NCI-H460 (cell line): ENCODE data around the gene LRPAP1. TPM values are rescaled to one million over a fixed set of nuclear protein-coding genes. Genes with fewer than 3 reads are reported as not detected.

Experiments
- DNase-seq: peaks from one replicate; pipeline ENCODE4 v3.0.0-alpha.2; 2016; ENCODE audit warnings: low read depth; ENCODE audit errors: extremely low read depth
- total RNA-seq: library from RNA; depleted of rRNA; stranded (reverse); fragments of >200 nt; shearing (Covaris generic); gene quantifications from 2 replicates; pipeline ENCODE4 v1.2.3, GENCODE V29; 2014

Gene LRPAP1
- total RNA-seq, 1 experiment from 2014 or later, result 153 TPM

DNA sequence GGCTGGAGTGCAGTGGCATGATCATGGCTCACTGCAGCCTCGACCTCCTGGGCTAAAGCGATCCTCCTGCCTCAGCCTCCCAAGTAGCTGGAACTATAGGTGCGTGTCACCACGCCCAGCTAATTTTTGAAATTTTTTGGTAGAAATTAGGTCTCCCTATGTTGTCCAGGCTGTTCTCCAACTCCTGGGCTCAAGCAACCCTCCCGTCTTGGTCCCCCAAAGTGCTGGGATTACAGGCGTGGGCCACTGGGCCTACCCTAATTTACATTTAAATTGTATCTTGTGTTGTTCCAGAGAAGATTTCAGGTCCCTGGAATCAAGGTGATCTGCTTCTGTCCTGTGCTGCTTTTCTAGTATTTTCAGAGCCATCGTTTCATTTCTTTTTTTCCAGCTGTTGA, 1.2 kb upstream of the LRPAP1 start:
- no peak for DNase-seq

DNA sequence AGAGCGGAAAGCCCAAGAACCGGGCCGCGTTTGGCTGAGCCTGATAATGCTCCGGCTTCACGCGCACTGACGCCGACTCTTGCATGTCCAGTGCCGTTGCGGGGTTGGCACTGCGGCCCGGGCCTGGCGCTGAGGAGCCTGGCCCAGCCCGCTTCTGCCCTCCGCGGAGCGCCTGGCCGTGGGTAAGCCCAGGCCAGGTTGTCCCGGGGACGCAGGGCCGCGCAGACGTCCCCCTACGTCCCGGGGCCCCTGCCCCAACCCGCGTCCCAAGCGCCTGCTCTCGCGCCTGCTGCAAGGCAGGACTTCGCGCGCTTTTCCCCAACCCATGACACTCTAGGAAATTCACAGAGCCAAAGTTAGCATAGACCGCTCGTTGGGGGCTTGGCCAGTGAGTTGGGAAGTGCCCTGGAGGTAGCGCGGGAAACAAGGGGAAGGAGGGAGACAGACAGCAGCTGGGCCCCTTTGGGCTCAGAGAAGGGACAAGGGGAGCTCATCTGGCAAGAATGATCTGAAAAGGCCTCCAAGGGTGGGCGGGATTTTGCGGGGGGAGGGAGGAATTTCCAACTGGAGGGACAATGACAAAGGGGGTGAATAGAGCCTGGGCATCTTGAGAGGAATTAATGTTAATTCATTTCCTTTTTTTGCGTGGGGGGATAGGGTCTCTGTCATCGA, 665 bp upstream of the LRPAP1 start:
- no peak for DNase-seq

DNA sequence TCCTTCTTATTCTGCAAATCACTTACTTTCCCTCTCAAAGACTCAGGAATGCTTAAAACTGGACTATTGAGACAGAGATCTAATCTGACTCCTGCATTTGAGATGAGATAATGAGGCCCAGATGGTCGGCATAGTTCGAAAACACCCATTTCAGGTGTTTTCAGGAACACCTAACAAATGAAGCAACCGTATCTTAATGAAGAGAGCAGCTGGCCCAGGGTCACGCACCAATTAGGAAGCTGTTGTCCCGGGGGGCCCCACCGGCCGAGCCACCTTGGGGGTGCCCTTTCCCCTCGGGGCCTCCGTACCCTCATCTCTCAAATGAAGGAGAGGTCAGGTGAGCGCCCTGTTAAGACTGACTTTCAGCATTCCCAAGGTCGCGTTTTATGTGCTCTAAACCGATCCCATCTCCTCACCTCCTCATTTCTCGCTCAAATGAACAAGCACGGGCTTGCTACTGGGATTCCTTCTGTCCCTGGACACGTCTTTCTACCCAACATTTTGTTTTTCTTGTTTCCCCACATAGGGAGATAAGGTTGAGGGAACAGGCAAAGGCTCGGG, 824 bp downstream of the LRPAP1 start:
- no peak for DNase-seq

DNA sequence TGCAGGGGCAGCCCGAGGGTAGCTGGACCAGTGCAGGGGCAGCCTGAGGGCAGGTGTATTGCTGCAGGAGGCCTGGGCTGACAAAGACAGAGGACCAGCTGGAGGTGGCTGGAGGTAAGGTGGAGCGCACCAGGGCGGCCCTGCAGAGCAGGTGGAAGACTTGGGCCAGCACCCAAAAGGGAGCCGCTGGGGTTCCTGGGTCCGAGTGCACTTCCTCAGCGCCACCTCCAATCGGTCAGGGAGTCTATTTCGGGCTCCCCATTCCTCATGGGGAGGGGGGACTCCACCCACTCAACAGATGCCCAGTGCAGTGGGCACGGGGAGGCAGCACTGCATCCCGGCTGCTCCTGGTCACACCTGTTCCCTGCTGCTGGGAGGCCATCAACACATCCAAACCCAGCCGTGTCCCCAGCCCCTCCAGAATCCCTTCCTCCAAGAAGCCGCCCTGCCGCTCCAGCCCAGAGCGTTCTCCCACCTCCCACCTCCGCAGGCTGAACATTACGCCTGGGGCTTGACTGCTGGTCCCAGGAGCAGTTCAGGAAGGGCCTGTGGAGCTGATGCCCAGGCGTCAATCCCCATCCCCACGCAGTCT, 1.5 kb downstream of the LRPAP1 start:
- DNase-seq, result no peak

DNA sequence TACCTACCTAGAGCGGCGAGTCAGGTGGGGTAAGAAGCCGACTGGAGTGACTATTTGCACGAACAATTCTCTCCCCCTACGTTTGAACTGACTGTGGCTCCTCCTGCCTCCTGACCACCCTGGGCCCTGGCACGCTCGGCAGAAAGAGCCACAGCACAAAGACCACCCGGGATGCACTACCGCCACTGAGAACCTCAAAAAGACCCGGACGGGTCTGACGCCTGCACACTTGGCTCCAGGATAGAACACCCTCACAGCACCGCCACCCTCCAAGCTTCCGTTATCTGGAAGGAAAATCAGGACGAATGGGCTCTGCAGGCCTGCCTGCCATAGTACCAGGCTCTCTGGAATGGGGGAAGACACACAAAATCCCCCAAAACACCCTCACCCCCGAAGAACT, 2.2 kb downstream of the LRPAP1 start:
- no peak for DNase-seq

DNA sequence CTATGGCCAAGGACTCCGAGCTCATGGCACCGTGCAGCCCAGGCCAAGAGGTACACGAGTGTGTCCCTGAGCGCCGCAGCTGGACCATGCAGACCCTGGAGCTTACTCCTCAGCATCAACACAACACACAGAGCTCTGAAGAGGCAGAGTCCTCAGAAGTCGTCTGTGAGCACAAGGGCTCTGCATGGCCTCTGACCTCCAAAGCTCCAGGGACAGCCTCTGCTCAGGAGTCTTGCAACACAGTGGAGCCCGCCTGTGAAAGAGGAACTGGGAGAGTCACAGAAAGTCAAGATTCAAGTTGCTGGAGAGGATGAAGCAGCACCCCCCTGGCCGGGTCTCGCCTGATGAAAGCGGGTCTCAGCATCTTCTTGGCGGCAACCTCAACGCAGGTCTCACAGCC, 2.9 kb downstream of the LRPAP1 start:
- DNase-seq, result no peak

DNA sequence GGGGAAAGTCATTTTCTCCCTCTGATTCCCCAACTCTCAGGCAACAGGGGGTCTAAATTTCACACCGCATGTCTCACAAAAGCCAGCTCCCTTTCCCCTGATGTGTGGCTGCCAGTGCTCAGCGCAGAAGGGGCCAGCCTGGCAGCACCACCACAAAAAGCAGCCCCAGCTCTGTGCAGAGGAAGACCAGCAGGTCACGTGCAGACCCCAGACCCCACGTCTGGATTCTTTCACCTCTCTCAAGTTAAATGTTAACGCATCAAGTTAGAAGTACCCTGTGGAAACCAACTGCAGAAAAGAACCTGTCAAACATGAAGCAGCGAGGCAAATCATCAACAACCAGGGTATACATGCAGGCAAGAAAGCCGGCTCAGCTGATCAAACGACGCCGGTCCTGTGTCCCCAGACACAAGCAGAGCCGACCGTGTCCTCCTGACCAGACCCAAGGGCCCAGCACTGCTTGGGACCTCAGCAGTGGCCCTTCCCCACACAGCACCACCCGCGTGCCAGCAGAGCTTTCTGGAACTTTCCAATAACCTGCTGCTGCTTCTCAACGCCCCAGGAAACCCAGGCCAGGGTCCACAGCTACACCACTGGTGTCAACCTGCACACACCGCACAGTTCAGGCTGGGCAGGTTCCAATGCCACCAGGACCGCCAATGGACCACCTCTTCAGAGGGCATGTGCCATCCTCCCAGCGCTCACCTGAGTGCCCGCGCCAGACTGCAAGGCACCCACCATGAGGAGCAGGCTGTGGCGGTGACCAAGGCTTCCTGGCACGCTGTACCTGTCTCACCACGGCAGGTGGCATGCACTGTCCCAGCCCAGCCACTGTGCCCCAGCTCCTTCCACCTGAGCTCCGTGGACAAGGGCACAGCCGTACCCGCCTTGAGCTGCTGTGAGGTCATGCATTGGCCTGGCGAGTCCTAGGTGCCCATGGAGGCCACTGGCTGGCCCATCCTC, 4.0 kb downstream of the LRPAP1 start:
- DNase-seq, result no peak

DNA sequence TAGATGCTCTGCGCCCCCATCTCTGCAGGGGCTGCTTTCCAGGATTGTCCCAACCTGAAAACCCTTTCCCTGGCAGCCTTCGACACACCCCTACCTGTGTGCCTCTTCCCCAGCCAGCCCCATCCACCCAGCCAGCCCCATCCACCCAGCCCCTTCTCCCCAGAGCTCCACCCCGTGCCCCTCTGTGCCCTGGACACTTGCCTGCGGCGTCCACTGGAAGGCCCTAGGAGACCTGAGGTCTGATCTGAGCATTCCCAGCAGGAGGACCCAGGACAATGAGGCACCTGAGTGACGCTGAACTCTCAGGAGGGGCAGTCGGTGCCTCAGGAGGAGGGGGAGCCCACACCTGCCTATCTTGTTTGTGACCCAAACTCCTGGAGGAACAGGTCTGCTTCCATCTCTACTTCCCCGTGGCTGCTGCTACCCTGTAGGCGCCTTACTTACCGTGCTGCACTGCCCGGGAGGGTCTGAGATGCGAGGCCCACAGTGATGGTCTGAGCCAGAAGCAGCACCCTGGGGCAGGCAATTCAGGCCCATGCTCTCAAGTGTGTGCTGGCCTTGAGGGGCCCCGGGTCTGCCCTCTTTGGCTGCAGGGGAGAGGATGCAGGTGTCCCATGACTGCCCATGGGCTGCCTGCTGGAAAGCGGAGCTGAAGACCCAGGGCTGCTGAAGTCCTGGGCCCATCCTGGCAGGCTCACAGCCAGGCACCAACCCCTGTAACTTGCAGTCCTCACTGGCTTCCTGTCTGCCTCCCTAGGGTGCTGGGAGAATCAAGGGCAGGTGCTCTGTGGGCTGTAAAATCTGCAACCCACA, 4.9 kb downstream of the LRPAP1 start:
- no peak for DNase-seq

DNA sequence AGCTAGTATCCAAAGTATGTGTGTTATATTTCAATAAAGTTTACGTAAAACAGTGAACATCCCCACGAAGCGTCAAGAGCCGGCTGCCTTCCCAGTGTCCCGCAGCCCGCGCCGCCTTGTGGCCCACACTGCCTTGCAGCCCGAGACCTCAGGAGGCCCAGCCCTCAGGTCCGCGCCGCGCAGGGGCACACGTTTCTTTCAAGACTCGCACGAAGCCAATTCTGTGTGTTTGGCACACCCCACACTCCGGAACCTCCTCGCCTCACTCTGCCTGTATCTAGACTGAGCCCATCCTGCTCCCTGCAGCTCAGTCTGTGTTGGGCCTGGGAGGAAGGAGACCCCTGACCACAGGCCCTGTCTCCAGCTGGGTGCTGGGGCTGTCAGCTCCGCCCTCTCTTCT, 5.8 kb downstream of the LRPAP1 start:
- no peak for DNase-seq

DNA sequence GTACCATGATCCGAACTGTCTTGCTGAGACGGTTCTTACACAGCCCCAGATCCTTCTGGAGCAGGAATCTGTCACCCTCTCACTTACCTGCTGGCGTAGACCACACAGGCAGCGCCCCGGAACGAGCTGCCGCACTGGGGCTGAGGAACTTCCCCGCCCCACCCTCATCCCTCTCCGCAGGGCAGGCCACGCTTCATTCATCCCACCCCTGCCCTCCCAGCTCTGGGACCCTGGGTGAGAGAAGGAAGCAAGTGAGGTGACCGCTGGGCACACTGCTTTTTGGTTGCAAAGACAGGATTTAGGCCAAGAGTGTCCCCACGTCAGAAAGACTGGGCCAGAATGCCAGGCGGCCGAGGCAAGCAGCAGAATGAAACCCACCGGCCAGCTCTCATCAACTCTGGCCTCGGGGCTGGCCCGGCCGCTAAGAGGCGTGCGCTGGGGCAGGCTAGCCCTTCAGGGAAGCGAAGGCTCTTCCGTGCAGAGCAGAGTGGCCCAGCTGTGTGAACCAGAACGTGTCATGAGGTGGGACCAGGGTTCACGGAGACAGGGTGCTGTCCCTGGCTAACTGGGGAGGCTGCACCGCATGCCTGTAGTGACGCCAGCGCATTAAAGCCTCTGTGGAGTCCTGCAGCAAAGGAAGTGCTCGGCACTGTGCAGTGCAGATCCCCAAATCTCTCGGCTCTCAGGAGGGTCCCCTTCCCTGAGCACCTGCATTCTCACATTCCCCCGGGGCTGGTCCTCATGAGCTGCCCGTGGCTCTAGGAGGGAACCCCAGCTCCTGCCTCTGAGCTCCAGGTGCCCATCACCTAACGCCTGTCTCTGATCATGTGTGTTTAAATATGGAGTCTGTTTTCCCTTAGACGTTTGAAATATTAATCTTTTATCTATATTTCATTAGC, 6.4 kb downstream of the LRPAP1 start:
- no peak for DNase-seq

DNA sequence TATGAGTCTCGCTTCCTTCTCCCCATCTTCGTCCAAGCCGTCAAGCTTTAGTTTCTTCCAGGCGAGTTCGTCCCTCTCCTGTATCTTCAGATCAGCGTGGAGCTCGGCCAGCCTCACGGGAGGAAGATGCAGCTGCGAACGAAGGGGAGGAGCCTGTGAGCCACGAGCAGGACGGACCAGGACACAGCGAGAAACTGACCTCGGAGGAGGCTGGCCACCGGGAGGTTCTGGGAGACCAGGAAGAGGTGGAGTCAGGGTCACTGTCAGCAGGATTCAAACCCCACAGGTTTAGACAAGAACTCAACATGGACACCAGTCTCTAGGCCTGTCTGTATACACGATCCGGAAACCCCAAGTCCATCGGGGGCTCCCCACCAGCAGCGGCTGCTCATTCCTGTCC, 7.3 kb downstream of the LRPAP1 start:
- no peak for DNase-seq

DNA sequence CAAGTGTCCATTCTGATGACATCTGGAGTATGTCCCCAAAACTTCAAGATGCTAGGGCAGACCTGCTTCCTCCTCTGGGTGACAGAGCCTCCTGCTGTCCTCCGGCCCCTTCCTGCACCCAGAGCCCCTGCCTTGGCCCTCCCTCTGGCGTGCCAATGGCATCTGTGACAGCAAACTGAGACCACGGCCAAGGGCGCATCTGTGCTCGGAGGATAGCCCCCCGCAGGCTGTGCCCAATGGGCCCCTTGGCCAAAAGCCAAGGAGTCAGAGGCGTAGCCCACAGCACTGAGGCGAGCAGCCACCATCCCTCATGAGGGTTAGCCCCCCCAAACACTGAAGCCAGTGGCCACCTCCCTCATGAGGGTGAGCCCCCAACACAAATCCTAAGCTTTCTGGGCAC, 7.9 kb downstream of the LRPAP1 start:
- DNase-seq, result no peak

DNA sequence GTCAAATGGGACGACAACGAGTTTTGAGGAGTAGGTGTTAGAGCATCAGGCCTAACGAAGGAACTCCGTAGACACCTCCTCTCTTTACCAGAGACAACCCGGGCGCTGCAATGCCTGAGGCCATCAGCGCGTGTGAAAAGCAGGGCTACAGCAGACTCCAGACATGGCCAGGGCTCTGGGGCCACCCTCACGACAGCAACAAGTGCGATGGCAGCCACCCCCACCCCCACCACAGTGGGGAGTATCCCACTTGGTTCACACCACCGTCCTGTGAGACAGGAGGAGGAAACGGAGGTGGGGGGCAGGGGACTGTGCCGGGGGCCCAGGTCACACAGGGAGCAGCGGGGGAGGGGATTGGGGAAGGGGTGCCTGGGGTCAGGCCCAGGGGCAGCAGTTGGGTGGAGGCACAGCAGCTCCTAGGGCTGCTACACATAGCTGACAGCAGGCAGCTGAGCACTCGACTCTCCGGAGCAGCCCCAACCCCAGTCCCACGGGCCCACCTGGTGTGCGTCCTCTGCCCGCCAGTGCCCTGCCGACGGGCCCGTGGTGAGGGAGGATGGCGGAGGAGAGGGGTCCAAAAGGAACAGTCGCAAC, 8.5 kb downstream of the LRPAP1 start:
- DNase-seq, result no peak

DNA sequence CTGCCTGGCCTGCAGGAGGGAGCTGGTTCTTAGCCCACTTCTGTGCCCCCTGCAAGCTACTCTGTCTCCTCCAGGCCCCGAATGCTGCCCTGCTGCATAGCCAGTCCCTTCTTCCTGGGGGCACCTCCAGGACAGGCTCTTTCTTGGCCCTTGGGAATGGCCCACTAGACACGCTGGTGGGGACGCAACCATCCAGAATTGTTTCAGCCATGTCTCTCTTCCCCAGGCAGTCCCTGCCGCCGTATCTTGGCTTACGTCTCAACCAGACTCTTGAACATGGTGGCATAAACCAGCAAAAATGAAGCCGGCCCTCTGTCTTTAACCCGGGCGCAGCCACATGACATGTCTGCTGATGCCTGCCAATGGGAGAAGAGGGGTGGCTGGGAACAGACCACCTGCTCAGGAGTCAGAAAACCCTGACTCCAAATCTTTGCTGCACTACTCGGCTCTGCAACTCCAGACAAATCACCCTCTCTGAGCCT, 9.0 kb downstream of the LRPAP1 start:
- DNase-seq, result no peak

DNA sequence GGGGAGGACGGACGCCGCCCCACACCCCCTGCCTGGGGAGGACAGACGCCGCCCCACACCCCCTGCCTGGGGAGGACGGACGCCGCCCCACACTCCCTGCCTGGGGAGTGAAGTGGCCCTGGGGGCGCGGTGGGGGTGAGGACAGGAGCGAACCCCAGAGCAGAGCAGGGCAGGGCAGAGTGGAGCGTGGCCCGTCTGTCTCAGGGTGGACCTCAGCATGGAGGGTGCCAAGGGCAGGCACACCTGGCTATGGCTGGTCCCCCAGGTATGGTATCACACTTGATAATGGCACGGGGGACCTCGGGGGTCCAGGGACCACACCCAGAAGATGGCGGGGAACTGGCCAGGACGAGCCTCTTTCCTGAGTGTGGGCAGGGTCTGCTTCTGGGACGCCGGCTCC, 9.6 kb downstream of the LRPAP1 start:
- no peak for DNase-seq

DNA sequence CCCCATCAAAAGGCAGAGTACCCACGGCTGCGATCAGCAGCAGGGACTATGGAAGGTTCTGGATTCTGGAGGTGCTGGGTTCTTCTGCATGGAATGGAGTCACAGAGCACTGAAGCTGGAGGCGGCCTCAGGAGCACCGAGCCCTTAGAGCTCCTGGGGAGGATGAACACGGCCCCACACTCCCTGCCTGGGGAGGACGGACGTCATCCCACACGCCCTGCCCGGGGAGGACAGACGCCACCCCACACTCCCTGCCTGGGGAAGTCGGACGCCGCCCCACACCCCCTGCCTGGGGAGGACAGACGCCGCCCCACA, 9.9 kb downstream of the LRPAP1 start:
- DNase-seq, result no peak

DNA sequence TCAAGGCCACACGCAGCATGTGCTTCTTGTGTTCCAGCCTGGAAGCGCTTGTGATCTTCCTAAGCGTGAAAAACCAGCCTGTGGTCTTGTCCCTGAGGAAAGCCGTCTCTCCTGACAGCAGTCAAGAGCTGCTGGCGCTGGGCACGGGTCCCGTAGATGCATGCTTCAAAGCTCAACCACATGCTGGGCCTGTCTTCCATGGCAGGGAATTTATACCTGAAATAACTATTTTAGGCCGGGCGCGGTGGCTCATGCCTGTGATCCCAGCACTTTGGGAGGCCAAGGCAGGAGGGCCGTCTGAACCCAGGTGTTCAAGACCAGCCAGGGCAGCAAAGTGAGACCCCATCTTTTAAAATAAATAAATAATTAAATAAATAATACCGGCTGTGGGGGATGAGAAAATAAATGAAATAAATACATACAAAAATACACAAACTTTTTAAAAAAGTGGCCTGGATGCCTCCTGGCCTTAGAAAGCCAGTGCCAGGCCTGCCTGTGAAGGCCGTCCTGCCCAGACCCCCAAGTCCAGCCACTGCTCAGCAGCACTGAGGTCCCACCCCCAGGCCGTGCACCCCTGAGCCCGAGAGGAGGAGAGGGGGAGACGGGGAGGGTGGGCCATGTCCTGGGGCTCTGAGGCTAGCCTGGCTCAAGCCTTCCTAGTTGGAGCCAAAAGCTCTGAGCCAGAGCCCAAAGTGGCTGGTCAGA, 10.4 kb downstream of the LRPAP1 start:
- no peak for DNase-seq

DNA sequence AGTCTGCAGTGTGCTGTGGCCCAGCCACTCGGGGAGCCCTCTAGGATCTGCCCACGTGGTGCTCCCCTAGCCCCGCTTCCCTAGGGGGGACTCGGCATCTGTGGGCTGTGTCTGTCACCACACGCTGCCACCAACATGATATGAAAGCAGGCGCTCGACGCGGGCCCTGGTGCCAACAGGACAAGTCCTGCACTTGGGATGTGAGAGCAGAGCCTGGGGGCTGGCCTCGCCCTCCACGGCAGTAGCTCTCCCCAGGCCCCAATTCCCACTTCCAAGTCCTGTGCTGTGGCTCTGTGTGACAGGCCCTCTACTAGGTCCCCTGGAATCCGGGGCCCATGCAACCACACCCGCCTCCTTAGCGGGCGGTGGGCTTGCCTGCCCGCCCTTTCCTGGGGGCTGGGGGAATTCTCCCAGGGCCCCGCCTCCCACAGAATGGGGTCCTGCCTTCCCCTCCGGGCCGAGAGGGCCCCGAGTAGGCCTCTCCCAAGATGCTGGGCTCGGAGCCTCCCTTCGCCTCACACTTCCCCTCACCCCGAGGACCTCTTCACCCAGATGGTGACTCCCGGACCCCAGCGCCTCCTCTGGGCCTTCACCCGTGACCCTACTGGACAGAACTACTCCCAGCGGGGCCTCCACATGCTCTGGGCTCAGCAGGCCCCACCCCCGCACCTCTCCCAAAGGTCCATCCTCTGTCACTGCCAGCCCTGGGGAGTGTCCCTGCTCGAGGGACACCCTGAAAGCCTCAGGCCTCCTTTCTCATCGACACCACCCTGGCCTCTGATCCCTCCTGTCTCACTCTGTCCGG, 11.2 kb downstream of the LRPAP1 start:
- no peak for DNase-seq
